Activated CD8-positive, alpha-beta T cell treated with anti-CD3 and anti-CD28 coated beads for 36 hours (primary cell): Measurements from ENCODE around the gene HPCA. TPM values are rescaled to one million over a fixed set of nuclear protein-coding genes. Genes with fewer than 3 reads are reported as not detected.
"Not testable (repeated sequence)": the region's sequence is repeated elsewhere in the genome, so short reads cannot be mapped to it uniquely, and the experiment has no call there.

Experiments used
- ATAC-seq: fragments of 200-7000 bp; cut with Tn5 transposase; one replicate; pipeline ENCODE4 v1.10.0; 2021; ENCODE audit warnings: mild to moderate bottlenecking, moderate library complexity
- CTCF ChIA-PET: fragments of 350-600 bp; sonication (Branson Sonifier 250); formaldehyde crosslinking; loops from one replicate; lab custom pipeline; 2021; ENCODE audit warnings: antibody characterized with exemption; lab: Charles Lee
- POLR2A ChIA-PET: fragments of 350-600 bp; sonication (Branson Sonifier 250); formaldehyde crosslinking; loops from one replicate; lab custom pipeline; 2021; ENCODE audit warnings: antibody characterized with exemption; lab: Charles Lee
- DNase-seq: peaks from one replicate; pipeline ENCODE4 v3.0.0-alpha.2; 2020
- H3K27ac Mint-ChIP-seq: one replicate; pipeline ENCODE4 v1.8.0; 2021; ENCODE audit warnings: mild to moderate bottlenecking, mixed read lengths
- H3K27me3 Mint-ChIP-seq: one replicate; pipeline ENCODE4 v1.8.0; 2021; ENCODE audit warnings: mixed read lengths
- H3K36me3 Mint-ChIP-seq: one replicate; pipeline ENCODE4 v1.8.0; 2021; ENCODE audit warnings: low read depth, mixed read lengths
- H3K4me1 Mint-ChIP-seq: one replicate; pipeline ENCODE4 v1.8.0; 2021; ENCODE audit warnings: low read depth, mixed read lengths
- H3K4me3 Mint-ChIP-seq: one replicate; pipeline ENCODE4 v1.8.0; 2021; ENCODE audit warnings: mild to moderate bottlenecking, moderate library complexity, mixed read lengths
- H3K9me3 Mint-ChIP-seq: one replicate; pipeline ENCODE4 v1.8.0; 2021; ENCODE audit warnings: mixed read lengths
- CTCF ChIP-seq: fragments of 200-600 bp; IDR thresholded peaks from one replicate; pipeline ENCODE4 v1.8.0; 2022; ENCODE audit warnings: antibody characterized with exemption, mild to moderate bottlenecking
- intact Hi-C: fragments of 100-400 bp; cut with micrococcal nuclease; formaldehyde crosslinking; loops from one replicate; pipeline ENCODE4 v1.10.0; 2022
- total RNA-seq, 2 experiments: library from RNA; stranded (reverse); gene quantifications; one replicate each; pipeline ENCODE4 v1.2.3, GENCODE V29; 2021

Gene HPCA
- total RNA-seq, 2 experiments from 2014 or later = 0.49 to 0.61 TPM

GRCh38 chr1:32902535-32902920, 16.2 kb downstream of the HPCA start:
- ChIA-PET POLR2A (no interaction called here), CTCF (interaction anchor here (1.0 to 1.1 kb wide), 2 partner anchors 10 to 24 kb away, joined by 3 read pairs; no protein-coding TSS in a partner anchor)

GRCh38 chr1:32903991-32904785, 17.9 kb downstream of the HPCA start:
- POLR2A ChIA-PET = no interaction called here
- peaks cover 7% of the 10 kb centered on the region for H3K4me1 Mint-ChIP-seq
- CTCF ChIA-PET = interaction anchor here (1.0 to 2.1 kb wide), 5 partner anchors 12 to 31 kb away, joined by 3 to 12 read pairs (median 5); partner anchors contain the start of gene HPCA
- H3K27me3 Mint-ChIP-seq = peaks cover 30% of the 10 kb centered on the region
- intact Hi-C loops = no loop called here
- no peak overlapping the region for H3K4me3 Mint-ChIP-seq
- no peak overlapping the region for H3K27ac Mint-ChIP-seq
- ATAC-seq (no peak), DNase-seq (no peak)
- TF ChIP-seq CTCF = no peak
- H3K9me3 Mint-ChIP-seq = no peaks in the 10 kb centered on the region
- no peaks in the 10 kb centered on the region for H3K36me3 Mint-ChIP-seq

More at GRCh38 chr1:32902535-32902920, 16.2 kb downstream of the HPCA start:
- intact Hi-C loops = no loop called here
- no peak for DNase-seq
- Mint-ChIP-seq H3K36me3 (no peaks in the 10 kb centered on the region), H3K9me3 (no peaks in the 10 kb centered on the region), H3K4me1 (peaks cover 7% of the 10 kb centered on the region), H3K4me3 (no peak overlapping the region), H3K27me3 (peaks cover 43% of the 10 kb centered on the region), H3K27ac (no peak overlapping the region)
- ATAC-seq = no peak
- no peak for TF ChIP-seq CTCF

GRCh38 chr1:32904797-32905196, 18.5 kb downstream of the HPCA start:
- ChIA-PET CTCF (interaction anchor here (1.0 to 2.1 kb wide), 5 partner anchors 12 to 32 kb away, joined by 3 to 12 read pairs (median 5); partner anchors contain the start of gene HPCA), POLR2A (no interaction called here)
- no peak for ATAC-seq
- H3K36me3 Mint-ChIP-seq = no peaks in the 10 kb centered on the region
- peaks cover 27% of the 10 kb centered on the region for H3K27me3 Mint-ChIP-seq
- intact Hi-C loops = no loop called here
- H3K4me3 Mint-ChIP-seq = no peak overlapping the region
- no peak for TF ChIP-seq CTCF
- peaks cover 7% of the 10 kb centered on the region for H3K4me1 Mint-ChIP-seq
- no peak for DNase-seq
- no peak overlapping the region for H3K27ac Mint-ChIP-seq
- no peaks in the 10 kb centered on the region for H3K9me3 Mint-ChIP-seq

GRCh38 chr1:32905588-32905987, 19.3 kb downstream of the HPCA start:
- ATAC-seq, H3K36me3 Mint-ChIP-seq, H3K4me1 Mint-ChIP-seq, H3K4me3 Mint-ChIP-seq, intact Hi-C loops, H3K9me3 Mint-ChIP-seq, H3K27ac Mint-ChIP-seq, DNase-seq: not testable (repeated sequence)
- ChIA-PET CTCF (interaction anchor here (2.1 kb wide), 1 partner anchor 13 kb away, joined by 12 read pairs; no protein-coding TSS in a partner anchor), POLR2A (interaction anchor here (0.7 kb wide), 1 partner anchor 8 kb away, joined by 3 read pairs; no protein-coding TSS in a partner anchor)
- H3K27me3 Mint-ChIP-seq = peaks cover 21% of the 10 kb centered on the region

GRCh38 chr1:32906654-32907053, 20.4 kb downstream of the HPCA start:
- Mint-ChIP-seq H3K36me3 (no peaks in the 10 kb centered on the region), H3K27ac (no peak overlapping the region), H3K27me3 (peaks cover 16% of the 10 kb centered on the region), H3K9me3 (no peaks in the 10 kb centered on the region), H3K4me1 (peaks cover 1% of the 10 kb centered on the region), H3K4me3 (no peak overlapping the region)
- POLR2A ChIA-PET = no interaction called here
- no peak for TF ChIP-seq CTCF
- ATAC-seq (no peak), DNase-seq (no peak)
- intact Hi-C loops = no loop called here
- CTCF ChIA-PET = no interaction called here
